Esophagus squamous epithelium (tissue), 4 donors: Measurements from ENCODE around the gene FOCAD.

ENCODE experiments used
- POLR2A ChIP-seq, 4 donors: fragments of 450-650 bp; IDR thresholded peaks; one replicate each; pipeline ENCODE4 v1.6.1; 2017; ENCODE audit warnings: antibody characterized with exemption in 4 of 4, mild to moderate bottlenecking in 4 of 4, moderate library complexity in 3 of 4
- TF ChIP-seq, protein P1 (sequence below), 6 experiments: fragments of 450-650 bp in 4 of 6; fragments of 200-600 bp in 2 of 6; sonication (generic) in 2 of 6; IDR thresholded peaks; one replicate each; pipeline ENCODE4 v1.5.1; 2016 to 2019; ENCODE audit warnings: antibody characterized with exemption in 6 of 6, mild to moderate bottlenecking in 4 of 6, moderate library complexity in 4 of 6

DNA sequence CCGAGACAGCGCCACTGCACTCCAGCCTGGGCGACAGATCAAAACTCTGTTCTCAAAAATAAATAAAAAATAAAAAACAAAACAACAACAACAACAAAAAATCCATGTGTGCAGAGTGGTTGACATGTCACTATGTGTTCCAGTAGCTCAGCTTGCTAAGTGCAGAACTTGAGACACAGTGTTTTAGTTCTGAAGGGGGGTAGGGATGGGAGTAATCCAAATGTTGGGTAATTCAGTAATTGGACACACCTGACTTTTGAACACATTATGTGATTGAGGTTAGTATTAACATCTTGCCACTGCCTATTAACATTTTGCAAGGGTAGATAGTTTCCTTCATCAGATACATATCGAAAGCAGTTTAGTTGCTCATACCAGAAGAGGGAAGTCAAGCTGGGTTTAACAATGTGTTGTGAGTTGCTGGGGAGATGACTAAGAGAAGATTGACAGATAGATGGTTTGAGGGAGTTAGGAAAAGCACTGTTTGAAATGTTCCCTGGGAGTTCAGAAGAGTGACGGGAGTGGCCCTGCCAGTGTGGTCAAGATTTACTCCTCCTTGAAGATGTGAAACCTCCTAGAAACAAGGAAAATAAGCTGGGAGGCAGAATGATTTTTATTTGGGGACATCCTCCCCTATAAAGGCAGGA, 346.5 kb downstream of the FOCAD start:
- TF ChIP-seq, protein P1, sequence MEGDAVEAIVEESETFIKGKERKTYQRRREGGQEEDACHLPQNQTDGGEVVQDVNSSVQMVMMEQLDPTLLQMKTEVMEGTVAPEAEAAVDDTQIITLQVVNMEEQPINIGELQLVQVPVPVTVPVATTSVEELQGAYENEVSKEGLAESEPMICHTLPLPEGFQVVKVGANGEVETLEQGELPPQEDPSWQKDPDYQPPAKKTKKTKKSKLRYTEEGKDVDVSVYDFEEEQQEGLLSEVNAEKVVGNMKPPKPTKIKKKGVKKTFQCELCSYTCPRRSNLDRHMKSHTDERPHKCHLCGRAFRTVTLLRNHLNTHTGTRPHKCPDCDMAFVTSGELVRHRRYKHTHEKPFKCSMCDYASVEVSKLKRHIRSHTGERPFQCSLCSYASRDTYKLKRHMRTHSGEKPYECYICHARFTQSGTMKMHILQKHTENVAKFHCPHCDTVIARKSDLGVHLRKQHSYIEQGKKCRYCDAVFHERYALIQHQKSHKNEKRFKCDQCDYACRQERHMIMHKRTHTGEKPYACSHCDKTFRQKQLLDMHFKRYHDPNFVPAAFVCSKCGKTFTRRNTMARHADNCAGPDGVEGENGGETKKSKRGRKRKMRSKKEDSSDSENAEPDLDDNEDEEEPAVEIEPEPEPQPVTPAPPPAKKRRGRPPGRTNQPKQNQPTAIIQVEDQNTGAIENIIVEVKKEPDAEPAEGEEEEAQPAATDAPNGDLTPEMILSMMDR (IDR thresholded peaks at IDR 0.05), result no peak
- TF ChIP-seq POLR2A (IDR thresholded peaks at IDR 0.05), result no peak
